COR-L47 (cell line): ENCODE results near the gene UNC13B.

ENCODE experiments used
- DNase-seq: peaks from one replicate; lab custom pipeline; 2025; lab: John Stamatoyannopoulos, UW

UNC13B gene

GRCh38 chr9:35431467-35431866, 269.7 kb downstream of the UNC13B start:
- no peak for DNase-seq

- no peak for DNase-seq
Measured at GRCh38 chr9:35432076-35432475, 270.3 kb downstream of the UNC13B start.

GRCh38 chr9:35436933-35437332, 275.1 kb downstream of the UNC13B start:
- DNase-seq = no peak

GRCh38 chr9:35446012-35446411, 284.2 kb downstream of the UNC13B start:
- DNase-seq = no peak

GRCh38 chr9:35448496-35448895, 286.7 kb downstream of the UNC13B start:
- DNase-seq = no peak

GRCh38 chr9:35452481-35452880, 290.7 kb downstream of the UNC13B start:
- no peak for DNase-seq

GRCh38 chr9:35453786-35454185, 292.0 kb downstream of the UNC13B start:
- DNase-seq = peak; percentile 18
